Embryonic facial prominence (tissue), 1 donor: ENCODE results near the gene HOXA9.

ENCODE experiments used
- DNase-seq: peaks from one replicate; pipeline ENCODE4 v3.0.0-alpha.2; 2016; ENCODE audit errors: extremely low spot score

Gene HOXA9

GRCh38 chr7:27176962-27177794 lies 11.8 kb upstream of the HOXA9 start:
- DNase-seq: no peak

GRCh38 chr7:27176524-27176845 lies 11.1 kb upstream of the HOXA9 start:
- DNase-seq: no peak

- DNase-seq: no peak
Observed at GRCh38 chr7:27175626-27176523, 10.5 kb upstream of the HOXA9 start.

- DNase-seq: no peak
Observed at GRCh38 chr7:27174874-27175625, 9.7 kb upstream of the HOXA9 start.

- DNase-seq: no peak
Observed at GRCh38 chr7:27173956-27174873, 8.9 kb upstream of the HOXA9 start, which contains the start of gene HOXA10. TSS of gene HOXA10 (minus strand) at chr7:27174320. CDS start at chr7:27174306, 14 bp downstream.

GRCh38 chr7:27173511-27173955 lies 8.2 kb upstream of the HOXA9 start:
- DNase-seq: no peak

- DNase-seq: no peak
Observed at GRCh38 chr7:27172823-27173510, 7.6 kb upstream of the HOXA9 start.

- no peak for DNase-seq
Observed at GRCh38 chr7:27172315-27172774, 7.0 kb upstream of the HOXA9 start.

GRCh38 chr7:27171637-27172314 lies 6.4 kb upstream of the HOXA9 start:
- DNase-seq: no peak

GRCh38 chr7:27171325-27171636 lies 5.9 kb upstream of the HOXA9 start:
- no peak for DNase-seq

GRCh38 chr7:27170426-27171324 lies 5.3 kb upstream of the HOXA9 start:
- DNase-seq: no peak

GRCh38 chr7:27169658-27170425 lies 4.5 kb upstream of the HOXA9 start:
- DNase-seq: no peak

- no peak for DNase-seq
Observed at GRCh38 chr7:27168265-27168947, 3.1 kb upstream of the HOXA9 start.

- no peak for DNase-seq
Observed at GRCh38 chr7:27167916-27168264, 2.6 kb upstream of the HOXA9 start.

GRCh38 chr7:27166531-27167505 lies 1.5 kb upstream of the HOXA9 start:
- no peak for DNase-seq

GRCh38 chr7:27165996-27166530 lies 726 bp upstream of the HOXA9 start:
- DNase-seq: no peak
